Astrocyte of the hippocampus (primary cell): ENCODE results near the gene KLF13.

ENCODE experiments used
- DNase-seq: peaks from one replicate; pipeline ENCODE4 v3.0.0; 2011; ENCODE audit warnings: low read depth, low spot score

Gene KLF13

DNA sequence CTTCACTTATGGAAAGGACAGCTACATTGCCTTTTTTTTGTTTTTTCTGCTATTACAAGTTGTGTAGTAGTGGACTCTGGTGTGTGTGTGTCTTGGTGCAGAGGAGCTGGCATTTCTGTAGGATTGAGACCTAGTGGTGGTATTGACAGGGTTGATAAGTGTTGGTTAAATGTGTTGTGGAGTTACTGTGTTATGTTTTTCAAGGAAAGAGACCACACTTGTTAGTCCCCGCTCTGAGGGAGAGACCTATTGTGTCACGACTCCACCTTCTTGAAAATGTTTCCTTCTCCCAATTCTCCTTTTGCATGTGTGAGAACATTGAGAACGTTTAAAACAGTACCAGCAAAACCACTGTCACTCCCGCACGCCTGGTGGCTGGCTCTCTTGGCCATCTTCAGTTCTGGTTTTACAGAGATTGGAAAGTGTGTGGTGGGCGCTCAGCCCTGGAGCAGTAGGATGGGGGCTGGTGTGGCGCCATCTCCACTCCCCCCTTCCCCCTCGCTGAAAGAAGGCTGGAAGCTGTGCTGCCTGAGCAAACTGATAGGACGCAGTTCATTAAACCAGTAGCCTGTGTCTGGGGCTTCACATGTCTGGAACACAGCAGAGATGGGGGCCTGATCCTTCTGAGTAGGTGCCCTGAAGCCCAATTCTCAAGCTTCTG, 5.5 kb downstream of the KLF13 start:
- DNase-seq: no peak

DNA sequence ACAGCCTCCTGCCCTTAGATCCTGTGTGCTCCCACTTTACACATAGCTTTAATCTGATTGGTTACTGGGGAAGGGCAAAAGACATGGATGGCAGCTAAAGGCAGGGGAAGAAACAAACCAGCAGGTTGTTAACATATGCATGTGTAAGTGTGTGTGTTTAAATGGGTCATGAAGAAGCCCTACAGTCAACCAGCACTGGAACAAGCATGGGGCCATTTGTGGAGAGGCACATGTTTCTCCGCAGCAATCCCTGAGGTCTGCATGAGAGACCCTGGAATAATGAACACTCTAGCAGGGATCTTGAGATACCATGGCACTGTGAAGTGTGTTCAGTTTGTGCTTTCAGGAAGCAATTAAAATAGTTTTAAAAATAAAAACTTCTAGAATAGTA, 6.0 kb downstream of the KLF13 start:
- no peak for DNase-seq

DNA sequence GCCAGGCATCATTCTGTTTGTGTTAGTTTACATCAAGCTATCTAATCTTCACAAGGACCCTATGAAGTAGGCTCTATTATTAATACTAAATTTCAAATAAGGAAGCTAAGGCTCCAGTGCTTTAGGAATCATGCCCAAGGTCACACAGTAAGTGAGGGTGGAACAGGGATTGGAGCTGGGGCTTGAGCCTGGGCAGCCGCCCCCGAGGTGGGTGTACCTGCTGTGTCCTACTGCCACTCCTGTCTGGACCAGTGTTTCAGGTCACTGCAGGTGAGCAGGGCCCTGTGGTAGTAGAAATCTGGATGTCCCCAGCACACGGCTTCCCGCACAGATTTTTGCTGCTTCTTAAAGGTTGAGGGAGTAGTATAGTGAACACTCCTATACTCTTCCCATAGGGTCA, 6.5 kb downstream of the KLF13 start:
- no peak for DNase-seq

DNA sequence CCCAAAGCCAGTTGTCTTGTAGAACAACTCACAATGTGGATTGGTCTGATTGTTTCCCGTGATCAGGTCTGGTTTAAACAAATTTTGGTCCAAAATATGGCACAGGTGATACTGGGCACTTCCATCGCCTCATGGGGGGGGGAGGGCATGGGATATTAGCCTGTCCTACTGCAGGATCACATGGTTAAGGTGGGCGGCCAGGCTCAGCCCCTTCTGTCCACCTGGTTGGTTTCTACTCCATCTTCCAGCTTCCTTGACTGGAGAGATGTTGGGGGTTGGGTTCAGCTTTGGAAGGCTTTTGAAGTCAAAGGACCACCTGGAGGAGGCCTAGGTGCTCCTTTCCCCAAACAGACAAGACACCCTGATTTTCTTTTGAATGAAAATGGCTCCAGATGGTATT, 7.2 kb downstream of the KLF13 start:
- no peak for DNase-seq

DNA sequence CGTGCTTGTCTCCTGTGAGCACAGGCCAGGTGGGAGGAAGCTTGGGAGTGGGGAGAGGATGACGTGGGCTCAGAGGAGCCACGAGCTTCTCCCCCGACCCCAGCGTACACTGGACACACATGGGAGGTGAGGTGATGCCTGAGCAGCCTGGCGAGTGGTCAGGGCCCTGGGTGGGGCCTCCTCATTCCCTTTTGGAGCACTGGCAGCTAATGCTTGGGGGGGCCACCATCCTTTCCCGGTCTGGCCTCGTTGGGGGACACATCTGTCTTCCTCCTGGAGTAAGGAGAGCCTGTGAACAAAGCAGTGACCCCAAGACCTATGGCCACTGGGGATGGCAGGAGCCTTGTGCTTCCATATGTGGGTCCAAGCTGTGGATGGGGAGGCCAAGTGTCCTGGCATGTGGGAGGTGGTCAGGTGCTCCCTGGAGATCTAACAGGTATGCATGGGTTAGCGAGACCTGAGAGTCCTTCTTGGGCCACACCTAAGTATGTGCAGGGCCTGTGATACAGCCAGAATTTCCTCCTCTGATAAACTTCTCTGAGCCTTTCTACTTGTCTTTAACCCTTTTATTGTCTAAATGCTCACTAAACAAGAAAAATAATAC, 9.5 kb downstream of the KLF13 start:
- DNase-seq: no peak

DNA sequence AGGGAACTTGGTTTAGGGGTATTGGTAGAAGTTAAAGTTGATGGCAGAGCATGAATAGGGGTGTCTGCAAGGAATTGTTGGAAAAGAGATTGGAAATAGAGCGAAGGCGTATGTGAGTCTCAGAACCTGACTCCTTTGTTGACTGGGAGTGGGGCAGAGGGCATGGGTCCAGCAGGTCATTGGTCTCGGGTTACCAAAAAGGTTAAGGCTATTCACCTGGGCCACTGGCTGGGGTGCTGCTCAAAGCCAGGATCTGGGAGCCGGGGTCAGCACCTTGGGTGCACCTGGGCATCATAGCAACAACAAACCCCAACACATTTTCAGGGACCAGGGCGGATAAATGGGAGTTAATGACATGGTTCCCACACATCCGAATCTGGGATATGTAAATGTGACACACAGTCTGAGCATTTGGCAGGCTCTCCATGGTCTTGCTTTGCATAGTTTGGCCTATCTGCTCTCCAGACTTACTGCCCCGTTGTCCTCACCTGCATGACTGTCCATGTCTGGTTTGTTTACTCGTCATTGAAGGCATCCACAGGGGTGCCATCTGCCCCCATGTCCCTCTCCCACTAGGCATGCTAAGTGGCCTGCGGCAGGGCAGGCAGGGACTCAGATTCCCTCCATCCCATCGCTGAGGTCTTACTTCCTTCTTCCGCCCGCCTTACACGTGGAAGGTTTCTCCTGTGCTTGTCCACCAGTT, 10.1 kb downstream of the KLF13 start:
- no peak for DNase-seq

DNA sequence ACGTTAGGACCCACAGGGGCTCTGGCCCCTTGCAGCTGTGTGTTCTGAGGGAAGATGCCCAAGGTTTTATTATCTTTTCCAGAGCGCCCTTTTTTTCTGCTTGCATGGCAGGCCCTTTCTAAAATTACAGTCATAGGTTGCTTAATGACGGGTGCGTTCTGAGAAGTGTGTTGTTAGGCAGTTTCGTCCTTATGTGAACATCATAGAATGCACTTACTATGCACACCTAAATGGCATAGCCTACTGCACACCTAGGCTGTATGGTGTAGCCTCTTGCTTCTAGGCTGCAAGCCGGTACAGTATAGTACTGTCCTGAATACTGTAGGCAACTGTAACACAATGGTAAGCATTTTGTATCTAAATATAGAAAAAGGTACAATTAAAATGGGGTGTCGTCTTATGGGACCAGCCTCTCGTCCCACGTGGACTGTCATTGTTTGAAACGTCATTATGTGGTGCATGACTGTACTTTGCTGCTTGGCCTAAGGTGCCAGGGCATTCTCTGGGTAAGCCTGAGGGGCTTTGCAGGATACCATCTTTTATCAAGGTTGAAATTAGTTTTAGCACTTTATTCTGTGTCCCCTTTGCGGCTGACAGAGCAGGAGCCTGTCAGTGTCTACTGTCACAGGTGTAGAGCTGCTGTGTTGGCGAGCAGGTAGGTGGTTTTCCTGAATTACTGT, 10.9 kb downstream of the KLF13 start:
- no peak for DNase-seq

DNA sequence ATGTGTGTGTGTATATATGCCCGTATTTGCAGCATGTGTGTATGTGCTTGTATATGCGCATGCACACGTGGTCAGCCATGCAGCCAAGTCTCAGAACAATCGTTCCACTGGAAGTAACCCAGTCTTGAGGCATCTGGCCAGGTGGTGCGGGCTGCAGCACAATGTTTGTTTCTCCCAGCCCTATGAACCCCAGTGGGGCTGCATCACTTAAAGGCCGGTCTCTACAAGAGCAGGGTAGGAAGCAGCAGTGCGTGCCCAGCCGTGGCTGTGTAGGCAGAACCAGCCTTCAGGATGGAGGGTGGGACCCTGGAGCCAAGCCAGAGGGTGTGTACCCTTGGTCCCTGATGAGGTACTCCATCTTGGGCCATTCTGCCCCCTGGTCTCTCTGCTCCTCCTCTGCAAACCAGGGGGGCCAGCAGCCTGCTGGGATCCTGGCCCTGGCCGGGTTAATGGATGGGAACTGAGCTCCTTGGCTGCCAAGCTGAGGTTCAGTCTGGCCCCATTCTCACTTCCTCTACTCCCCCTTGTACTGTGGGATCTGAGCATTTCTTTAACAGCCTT, 11.8 kb downstream of the KLF13 start:
- peak; percentile 26 for DNase-seq

DNA sequence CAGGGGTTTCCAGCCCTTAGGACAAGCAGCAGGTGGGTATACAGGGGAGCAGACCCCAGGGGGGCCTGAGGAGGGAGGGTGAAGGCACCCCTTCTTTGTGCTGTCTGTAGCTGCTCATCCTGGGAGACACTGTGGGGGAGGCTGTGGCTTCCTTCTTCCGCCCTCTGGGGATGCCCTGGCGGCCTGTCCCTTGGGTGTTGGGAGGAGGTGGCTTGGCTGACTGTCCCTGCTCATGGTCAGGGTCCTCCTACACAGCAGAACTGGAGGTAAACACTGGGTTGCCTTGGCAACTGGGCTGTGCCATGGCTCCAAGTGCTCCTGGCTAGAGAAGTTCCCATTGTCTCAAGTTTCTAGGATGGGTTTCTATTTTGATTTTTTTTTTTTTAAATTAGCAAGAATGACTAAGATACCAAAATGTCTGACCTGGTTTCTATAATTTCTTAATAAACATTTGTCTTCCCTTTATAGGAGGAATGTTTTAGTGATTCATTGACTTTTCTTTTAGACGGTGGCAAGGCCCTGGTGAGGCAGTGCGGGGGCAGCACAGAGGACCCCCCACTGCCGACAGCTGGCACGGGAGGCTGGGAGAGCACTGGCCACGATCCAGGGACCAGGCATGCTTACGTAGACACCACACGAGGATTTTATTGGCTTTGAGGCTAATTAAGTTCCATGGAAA, 12.4 kb downstream of the KLF13 start:
- DNase-seq: peak; percentile 77

DNA sequence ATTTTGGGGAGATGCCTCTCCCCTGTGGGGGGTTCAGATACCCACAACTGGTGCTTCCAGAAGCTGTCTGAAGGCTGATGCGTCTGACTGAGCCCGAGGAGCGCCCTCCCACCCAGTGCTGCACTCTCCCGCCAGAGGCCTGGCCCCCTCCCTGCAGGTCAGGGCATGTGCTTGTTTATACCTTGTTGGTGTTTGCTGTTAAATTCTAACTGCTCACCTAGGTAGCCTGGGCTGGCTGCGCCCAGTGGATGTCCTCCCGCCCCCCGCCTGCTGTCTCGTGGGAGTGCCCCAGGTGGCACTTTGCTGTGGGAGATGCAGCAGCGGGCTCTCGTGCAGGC, 12.9 kb downstream of the KLF13 start:
- DNase-seq: no peak

DNA sequence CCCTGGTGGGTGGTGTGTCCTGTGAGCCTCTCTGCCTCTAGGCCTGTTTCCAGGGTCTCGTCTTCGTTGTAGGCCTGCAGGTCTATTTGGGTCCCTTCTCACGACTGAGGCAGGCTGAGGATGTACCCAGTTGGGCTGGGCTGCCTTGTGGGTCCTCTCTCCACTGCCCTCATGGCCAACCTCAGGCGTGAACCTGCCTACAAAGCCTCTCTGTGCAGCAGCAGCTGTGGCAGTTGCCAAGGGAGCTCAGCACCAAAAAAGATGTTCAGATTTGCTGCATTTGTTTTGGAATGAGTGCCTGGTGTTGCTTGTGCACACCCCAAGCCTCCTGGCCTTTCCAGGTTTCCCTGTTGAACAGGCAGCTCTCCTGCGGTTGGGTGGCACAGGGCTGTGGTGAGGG, 13.4 kb downstream of the KLF13 start:
- DNase-seq: no peak

DNA sequence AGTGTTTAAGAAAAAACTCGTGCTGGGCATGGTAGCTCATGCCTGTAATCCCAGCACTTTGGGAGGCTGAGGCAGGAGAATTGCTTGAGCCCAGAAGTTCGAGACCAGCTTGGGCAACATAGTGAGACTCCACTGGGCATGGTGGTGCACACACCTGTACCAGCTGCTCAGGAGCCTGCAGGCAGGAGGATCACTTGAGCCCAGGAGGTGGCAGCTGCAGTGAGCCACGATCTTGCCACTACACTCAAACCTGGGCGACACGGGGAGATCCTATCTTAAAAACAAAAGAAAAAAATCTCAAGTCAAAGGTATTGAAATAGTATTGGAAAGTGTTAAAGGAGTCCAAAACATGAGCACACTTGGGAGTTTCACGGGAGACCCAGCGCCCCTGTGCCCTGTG, 14.0 kb downstream of the KLF13 start:
- DNase-seq: no peak

DNA sequence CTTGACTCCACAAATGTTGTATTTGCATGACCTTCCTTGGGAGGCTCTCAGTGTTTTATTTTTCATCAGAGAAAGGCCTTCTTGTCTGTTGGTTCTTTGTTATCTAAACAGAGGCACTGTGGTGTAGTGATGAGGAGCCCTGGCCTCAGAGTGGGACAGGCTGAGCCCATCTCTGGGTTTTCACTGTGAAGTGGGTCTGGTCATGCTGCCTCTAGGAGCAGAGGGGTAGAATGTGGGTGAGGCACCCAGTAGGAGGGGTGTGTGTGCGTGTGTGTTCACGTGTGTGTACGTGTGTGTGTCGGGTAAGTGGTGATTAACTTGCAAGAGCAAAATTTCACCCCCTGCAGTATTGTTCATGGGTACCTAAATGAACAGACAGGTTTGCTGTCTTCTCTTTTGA, 14.4 kb downstream of the KLF13 start:
- no peak for DNase-seq

DNA sequence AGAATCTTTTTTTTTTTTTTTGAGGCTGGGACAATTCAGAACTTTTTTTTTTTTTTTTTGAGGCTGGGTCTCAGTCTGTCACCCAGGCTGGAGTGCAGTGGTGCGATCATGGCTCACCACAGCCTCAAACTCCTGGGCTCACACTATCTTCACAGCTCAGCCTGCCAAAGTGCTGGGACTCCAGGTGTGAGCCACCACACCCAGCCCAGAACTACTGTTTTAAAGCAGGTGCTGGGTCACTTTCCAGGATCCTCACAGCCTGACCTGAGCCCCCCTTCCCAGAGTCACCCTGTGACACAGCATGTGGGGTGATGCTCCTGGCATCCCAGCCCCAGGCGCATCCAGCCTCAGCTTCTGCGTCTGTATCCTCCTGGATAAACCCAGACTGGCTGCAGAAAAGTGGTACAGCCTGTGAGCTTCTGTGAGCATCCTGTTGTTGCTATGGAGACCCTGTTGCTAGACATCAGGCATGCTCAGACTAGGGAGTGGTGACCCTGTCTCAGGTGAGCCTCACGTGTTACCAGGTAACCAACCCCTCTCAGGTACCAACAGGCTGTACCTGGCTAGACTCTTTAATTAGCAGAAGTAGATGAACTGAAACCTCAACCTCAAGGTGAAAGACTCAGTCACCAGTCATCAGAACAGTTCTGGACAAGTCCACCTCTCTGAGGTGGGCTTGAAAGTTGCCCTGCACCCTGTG, 15.0 kb downstream of the KLF13 start:
- no peak for DNase-seq

DNA sequence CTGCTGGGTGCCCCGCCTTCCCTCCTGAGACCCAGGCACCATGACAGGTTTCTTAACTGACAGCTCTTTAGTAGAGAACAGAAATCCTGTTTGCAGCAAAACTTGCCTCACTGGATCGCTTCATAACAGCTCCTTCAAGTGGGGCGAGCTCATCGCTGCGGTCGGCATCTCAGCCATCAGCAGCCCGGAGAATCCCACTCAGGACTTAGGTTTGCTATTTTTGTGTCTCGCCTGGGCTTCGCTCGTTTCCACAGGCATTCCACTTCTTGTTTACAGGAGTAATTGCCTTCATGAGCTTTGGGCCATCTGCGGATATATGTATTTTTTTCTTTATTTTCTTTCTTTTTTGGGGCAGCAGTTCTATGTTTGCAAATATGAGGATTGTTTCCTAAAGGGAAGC, 15.7 kb downstream of the KLF13 start:
- no peak for DNase-seq

DNA sequence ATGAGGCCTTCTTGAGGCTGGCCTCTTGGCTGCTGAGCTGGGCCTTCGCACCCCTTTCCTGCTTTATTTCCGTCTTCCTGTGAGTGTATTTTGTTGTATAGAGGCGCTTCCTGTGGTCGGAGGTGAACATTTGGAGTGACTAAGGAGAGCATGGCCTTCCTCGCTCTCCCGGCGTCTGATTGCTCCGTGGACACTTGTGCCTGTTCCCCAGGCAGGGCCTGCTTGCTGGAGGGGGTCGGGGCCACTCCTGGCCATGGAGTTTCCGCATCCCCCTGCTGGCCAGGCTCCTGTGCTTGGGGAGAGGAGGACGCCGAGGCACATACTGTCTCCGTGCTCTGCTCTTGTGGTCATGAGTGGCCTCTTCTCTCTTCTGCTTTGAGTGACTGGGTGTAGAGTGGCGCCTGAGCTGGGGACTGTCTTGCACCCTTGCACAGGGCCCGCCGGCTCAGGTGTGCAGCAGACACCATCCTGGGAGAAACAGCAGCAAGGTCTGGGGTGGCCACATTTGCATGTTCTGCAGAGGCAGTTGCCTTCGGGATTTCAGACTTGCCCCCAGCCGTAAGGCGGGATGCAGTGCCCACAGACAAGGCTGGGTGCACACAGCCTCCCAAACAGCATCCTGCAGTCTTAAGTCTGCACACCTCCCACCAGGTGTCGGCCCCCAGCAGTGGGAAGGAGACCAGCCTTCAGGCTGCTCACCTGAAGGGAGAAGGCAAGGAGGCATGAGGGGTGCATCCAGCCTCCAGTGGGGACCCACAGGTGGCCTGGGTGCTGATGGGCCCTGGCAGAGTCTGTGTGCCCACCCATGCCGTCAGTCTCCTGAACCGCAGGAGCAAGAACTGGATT, 16.4 kb downstream of the KLF13 start:
- no peak for DNase-seq

DNA sequence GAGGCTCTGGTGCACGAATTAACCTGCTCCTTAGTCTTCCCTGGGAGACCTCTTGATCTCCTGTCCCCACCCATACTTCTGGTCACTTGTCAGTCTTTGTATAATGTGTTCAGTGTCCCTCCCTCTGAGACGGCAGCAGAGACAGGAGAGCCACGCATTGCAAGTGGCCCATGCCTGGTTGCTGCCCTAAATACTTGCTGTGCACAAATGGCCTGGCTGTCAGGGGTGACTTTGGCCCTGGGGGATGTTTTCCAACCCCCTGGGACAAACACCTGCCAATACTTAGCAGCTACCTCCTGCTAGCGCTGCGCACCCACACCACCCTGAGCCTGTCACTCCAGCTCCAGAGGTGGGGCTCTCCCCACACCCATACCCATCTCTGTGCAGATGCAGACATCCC, 17.2 kb downstream of the KLF13 start:
- no peak for DNase-seq

DNA sequence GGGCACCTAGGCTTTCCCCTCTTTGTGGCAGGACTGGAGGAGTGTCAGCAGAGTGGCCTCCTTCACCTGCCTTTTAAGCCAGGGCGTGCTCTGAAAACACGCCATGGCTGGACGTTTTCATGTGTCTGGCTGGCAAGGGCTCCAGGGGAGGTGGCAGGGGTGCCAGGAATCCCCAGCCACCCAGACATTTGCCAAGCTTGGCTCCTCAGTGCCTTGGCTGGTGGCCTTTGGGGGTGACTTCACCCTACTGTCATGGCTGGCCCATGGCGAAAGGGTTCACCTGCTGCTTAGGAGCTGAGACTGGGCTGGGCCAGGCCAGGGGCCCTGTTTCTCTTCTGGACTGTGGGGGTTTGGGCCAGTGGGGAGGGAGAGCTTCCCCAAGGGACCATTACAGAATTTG, 17.6 kb downstream of the KLF13 start:
- DNase-seq: no peak

DNA sequence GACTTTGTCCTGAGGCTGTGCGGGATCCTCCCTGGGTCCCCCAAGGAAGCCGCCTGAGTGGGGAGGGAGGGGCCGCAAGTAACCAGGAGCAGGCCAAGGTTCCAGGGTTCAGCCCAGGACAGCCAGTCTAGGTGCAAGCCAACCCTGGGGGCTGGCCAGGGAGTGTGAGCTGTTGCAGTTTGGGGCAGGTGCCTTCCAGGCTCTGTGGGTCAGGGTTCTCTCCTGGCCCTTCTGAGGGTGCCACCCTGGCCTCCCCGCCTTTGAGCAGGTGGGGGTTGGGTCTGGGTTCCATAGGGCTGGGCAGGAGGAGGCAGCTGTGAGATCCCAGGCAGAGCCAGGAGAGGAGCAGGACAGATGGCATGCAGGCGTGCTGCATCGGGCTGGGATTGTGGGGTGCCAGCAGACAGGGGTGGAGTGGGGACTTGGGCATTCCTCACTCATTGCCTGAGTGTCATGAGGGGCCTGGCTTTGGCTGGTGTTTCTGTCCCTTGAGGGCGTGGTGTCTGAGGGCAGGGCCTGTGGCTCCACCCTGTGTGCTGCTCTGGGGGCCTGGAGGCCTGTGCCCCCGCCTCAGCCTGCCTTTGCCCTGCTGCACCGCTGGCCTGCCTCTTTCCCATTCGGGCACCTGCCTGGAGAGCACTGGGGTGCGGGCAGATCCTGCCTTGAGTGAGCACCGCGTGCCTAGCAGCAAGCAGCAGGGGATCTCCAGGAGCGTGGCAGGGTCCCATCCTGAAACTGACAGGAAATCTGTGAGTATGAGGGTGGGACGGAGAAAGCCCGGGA, 18.4 kb downstream of the KLF13 start:
- no peak for DNase-seq
